GOT3 (cell line): ENCODE results near the gene CCDC34.

Source experiments
- DNase-seq: peaks from one replicate; lab custom pipeline; 2025; ENCODE audit warnings: mixed read lengths; lab: John Stamatoyannopoulos, UW

The CCDC34 gene

DNA sequence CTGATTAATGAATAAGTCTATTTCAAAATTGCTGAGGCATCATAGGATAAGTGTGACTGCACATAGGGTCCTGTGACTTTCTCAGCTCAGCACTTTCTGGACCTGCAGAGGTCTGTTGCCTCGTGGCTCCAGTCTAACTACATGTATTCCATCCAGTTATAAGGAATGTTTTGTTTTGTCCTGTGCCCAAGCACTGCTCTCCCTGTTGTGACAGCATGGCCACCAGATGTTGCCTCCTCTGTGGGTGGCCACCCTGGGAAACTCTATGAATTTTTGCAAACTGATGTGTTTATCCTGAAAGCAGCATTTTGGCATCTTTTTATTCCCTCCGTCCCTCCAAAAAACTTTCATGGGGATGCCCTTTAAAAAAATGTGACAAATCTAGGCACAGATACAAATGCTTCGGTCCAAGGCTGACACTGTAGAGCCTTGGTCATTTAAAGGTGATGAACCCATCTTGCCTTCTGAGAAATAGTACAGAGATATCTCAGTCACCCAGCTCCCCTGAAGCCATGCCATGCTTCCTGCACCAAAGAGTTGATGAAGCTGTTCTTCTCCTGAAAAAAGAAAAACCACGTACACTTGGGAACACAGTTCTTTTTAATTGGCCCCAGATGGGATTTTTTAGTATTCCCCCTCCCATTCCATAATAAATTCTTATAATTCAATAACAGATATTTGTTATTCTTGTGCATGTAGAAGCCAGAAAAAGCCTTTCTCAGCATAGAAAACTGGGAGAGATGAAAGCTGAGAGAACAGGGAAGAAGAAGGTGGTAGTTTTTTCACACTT lies 72.6 kb downstream of the CCDC34 start:
- no peak for DNase-seq
